IPS-NIHi7 (cell line): ENCODE measurements around the gene LIFR.
A peak's percentile ranks its signal among the peaks of the same experiment; 100 is the strongest.

Experiments used
- DNase-seq: peaks from one replicate; pipeline ENCODE4 v3.0.0; 2012; ENCODE audit warnings: mixed read lengths; ENCODE audit errors: extremely low spot score

LIFR gene

GRCh38 chr5:38551030-38552017 is 5.1 kb downstream of the LIFR start:
- DNase-seq = peak; percentile 46

GRCh38 chr5:38548064-38548759 is 8.2 kb downstream of the LIFR start:
- DNase-seq = no peak

GRCh38 chr5:38547257-38547656 is 9.2 kb downstream of the LIFR start:
- no peak for DNase-seq

GRCh38 chr5:38546691-38547146 is 9.7 kb downstream of the LIFR start:
- no peak for DNase-seq

- DNase-seq = no peak
Observed at GRCh38 chr5:38543886-38544285, 12.6 kb downstream of the LIFR start.

GRCh38 chr5:38543074-38543473 is 13.4 kb downstream of the LIFR start:
- DNase-seq = no peak

- DNase-seq = no peak
Observed at GRCh38 chr5:38541174-38541725, 15.2 kb downstream of the LIFR start.

- DNase-seq = no peak
Observed at GRCh38 chr5:38540314-38540713, 16.1 kb downstream of the LIFR start.

GRCh38 chr5:38538161-38538560 is 18.3 kb downstream of the LIFR start:
- DNase-seq = no peak

- no peak for DNase-seq
Observed at GRCh38 chr5:38537505-38537904, 18.9 kb downstream of the LIFR start.

GRCh38 chr5:38536968-38537367 is 19.5 kb downstream of the LIFR start:
- DNase-seq = no peak

- DNase-seq = no peak
Observed at GRCh38 chr5:38535845-38536244, 20.6 kb downstream of the LIFR start.

- DNase-seq = no peak
Observed at GRCh38 chr5:38535248-38535750, 21.1 kb downstream of the LIFR start.

GRCh38 chr5:38534156-38534453 is 22.3 kb downstream of the LIFR start:
- no peak for DNase-seq

- no peak for DNase-seq
Observed at GRCh38 chr5:38533286-38534155, 22.9 kb downstream of the LIFR start.

- no peak for DNase-seq
Observed at GRCh38 chr5:38532165-38532669, 24.2 kb downstream of the LIFR start.

GRCh38 chr5:38531518-38531917 is 24.9 kb downstream of the LIFR start:
- DNase-seq = no peak

- DNase-seq = no peak
Observed at GRCh38 chr5:38529955-38530646, 26.3 kb downstream of the LIFR start.

GRCh38 chr5:38528162-38528703 is 28.2 kb downstream of the LIFR start:
- peak; percentile 26 for DNase-seq

GRCh38 chr5:38527475-38527874 is 29.0 kb downstream of the LIFR start:
- DNase-seq = no peak
